ENCODE data around the gene RAD51B.

DNA sequence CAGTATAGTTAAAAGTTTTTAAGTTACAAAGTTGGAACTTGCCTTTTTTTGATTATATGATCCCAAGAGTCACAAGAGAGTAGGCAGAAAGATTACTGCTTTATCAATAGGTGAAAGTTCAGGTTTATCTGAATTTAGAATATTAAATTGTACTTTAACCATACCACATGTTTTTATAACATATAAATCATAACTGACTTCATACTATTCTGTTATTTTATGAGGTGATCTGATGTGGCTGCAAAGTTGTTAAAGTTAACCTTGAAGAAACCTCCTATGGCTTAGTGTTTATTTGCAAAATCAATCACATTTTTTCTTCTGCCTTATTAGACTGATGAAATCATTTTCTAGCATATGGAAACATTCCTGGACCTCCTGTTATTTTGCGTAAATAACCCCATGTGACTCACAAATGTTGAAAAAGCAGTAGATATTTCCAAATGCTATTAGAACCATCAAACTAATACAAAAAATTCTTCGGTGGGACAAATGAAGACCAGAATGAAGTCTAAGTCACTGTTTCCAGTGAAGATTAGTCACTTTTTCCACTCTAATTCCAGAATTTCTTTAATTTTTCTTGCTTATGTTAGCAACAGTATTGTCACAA, 132.1 kb downstream of the RAD51B start:
- TF ChIP-seq, protein P1, sequence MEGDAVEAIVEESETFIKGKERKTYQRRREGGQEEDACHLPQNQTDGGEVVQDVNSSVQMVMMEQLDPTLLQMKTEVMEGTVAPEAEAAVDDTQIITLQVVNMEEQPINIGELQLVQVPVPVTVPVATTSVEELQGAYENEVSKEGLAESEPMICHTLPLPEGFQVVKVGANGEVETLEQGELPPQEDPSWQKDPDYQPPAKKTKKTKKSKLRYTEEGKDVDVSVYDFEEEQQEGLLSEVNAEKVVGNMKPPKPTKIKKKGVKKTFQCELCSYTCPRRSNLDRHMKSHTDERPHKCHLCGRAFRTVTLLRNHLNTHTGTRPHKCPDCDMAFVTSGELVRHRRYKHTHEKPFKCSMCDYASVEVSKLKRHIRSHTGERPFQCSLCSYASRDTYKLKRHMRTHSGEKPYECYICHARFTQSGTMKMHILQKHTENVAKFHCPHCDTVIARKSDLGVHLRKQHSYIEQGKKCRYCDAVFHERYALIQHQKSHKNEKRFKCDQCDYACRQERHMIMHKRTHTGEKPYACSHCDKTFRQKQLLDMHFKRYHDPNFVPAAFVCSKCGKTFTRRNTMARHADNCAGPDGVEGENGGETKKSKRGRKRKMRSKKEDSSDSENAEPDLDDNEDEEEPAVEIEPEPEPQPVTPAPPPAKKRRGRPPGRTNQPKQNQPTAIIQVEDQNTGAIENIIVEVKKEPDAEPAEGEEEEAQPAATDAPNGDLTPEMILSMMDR (IDR thresholded peaks at IDR 0.05), result no peak
- TF ChIP-seq POLR2A (IDR thresholded peaks at IDR 0.05), result no peak
- TF ChIP-seq POLR2AphosphoS5 (IDR thresholded peaks at IDR 0.05), result no peak
